Activated CD8-positive, alpha-beta memory T cell treated with anti-CD3 and anti-CD28 coated beads, Interleukin-2, amount 50 U/mL, for 1 hour (primary cell): Measurements from ENCODE around the gene PRKAG3.

ENCODE experiments used
- DNase-seq: peaks from one replicate; pipeline ENCODE4 v3.0.0-alpha.2; 2020; ENCODE audit errors: extremely low read depth

The PRKAG3 gene

DNA sequence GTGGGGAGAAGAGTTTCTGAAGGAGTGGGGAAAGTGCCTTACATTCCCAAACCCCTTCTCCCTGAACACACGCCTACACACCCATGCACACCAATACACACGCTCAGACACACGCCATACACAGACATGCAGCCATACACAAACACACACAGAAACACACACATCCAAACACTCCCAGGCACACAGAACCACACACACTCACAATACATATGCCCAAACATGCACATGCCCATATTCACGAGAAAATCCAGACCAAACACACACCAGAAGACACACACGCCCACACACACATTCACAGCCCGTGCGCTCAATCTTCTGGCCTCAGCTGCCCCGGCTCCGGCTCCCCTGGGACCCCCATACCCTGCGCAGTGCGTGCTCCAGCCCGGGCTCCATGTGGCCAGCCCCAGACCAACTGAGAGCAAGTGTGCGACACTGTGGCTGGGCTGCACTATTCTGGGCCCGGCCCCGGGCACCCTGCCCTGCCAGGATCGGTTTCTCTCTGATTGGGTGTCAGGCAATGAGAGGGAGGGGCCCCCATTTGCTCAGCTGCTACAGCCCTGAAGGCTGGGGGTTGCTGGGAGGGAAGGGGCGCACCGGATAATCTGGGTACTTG is at the start of gene PRKAG3:
Gene PRKAG3, minus strand, starts transcription at position 426 of the 613 bp plus-strand sequence.
- DNase-seq: no peak

DNA sequence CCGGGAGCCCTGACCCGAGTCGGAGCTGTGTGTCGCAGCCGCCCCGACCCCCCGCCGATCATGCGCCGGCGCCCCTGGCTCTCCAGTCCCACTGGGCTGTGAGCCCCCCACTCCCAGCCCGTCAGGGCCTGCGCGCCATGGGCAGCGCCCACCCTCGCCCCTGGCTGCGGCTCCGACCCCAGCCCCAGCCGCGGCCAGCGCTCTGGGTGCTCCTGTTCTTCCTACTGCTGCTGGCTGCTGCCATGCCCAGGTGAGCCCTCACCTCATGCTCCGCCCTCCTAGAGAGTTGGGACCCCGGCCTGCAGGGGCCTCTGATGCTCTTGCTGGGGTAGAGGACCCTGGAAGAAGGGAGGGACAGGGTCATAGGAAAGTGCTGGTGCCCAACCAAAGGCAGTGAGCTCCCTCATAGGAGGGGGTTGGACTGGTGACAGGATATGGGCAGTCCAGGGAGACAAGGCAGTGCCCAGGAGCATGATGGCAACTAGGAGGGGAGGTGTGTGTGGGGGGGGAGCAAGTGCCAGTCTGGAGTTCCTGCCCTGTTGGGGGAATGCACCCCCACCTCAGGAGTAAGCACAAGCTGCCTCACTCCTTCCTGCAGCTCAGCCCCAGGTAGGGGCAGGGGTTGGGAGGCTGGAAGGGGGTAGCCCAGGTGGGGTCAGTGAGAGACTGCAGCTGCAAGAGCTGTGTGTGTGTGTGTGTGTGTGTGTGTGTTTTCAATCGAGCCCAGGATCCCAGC is 49.4 kb upstream of the PRKAG3 start:
- no peak for DNase-seq

DNA sequence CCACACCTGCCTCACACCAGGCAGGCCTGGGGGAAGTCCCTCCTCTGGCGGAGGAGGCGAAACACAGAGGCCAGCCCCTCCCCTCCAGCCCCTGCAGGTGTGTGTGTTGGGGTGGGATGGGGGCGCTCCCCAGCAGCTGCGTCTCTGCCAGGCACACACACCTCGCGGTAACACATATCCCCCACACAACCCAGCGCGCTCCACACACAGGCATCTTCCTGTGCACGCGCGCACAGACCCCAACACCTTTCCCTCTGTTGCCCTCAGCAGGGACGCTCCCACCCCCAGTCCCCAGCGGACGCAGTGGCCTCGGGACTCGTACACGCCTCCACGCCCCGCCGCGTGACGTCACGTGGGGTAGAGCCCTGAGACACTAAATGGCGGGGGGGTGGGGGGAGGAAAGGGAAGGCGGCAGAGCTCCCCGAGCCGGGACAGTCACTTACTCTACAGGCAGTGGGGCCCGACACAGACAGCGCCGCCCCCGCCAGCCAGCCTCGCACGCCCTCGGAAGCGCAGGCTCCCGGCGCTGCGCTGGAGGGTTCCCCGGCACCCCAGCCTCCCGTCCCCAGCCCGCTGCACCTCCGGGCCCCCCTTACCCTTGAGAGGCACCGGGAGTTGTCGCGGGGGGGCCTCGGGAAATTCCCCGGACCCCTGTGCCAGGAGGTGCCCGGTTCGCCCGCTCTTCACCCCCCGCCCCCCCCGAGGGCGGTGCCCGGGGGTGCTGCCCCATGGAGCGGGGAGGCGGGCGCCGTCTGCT is 48.7 kb upstream of the PRKAG3 start, which contains the start of gene WNT10A:
Gene WNT10A, plus strand, starts transcription at position 751 of the 757 bp plus-strand sequence. CDS start 144 bp downstream, outside the sequence.
- peak; percentile 76 for DNase-seq

DNA sequence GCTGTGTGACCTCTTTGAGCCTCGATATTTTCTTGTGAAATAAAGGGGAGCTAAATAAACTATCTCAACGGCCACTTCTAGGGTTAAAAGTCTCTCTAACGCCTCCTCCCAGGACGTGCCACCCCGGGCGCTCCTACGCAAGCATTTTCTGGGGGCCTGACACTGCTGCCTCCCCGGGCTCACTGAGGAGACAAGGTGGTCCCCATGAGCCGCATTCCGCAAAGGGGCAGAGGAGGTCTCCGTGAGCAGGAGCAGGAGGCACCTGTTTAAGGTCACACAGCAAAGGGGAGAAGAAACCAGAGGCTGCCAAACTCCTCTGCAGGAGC is 48.1 kb upstream of the PRKAG3 start:
- no peak for DNase-seq

DNA sequence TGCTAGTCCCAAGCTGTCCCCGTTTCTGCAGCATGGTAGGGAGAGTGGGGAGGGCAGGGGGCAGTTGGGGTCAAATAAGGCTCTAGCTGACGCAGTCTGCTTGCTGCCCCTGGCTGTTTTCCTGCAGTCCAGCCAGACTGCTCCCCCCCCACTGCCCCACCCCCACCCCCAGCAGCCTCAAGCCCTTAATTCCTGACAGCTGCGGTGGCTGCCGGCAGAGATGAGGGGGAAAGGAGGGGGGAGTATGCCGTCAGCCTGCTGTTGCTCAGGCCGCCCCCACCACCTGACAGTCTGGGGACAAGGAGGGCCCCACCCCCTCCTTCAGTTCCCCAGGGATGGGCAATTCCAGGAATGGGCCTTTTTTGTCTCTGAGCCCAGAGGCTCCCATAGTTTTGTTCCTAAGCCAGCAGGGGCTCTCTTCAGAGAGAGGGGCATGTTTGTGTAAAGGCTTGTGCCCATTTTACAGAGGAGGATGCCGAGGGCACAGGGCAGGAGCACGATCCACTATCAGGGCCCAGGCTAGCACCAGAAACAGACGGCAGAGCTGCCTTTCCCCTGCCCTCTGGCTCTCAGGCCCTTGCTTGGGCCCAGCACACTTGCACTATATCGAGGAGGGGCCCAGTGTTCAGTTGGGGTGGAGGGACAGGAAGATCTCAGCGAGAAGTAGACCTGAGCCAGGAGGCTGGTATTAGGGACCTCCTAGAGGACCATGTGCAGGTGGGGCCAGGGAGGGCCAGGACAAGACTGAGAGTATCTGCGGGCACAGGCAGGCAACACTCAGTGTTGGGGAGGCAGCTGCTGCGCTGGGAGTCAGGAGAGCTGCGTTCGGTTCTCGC is 47.5 kb upstream of the PRKAG3 start:
- DNase-seq: no peak

DNA sequence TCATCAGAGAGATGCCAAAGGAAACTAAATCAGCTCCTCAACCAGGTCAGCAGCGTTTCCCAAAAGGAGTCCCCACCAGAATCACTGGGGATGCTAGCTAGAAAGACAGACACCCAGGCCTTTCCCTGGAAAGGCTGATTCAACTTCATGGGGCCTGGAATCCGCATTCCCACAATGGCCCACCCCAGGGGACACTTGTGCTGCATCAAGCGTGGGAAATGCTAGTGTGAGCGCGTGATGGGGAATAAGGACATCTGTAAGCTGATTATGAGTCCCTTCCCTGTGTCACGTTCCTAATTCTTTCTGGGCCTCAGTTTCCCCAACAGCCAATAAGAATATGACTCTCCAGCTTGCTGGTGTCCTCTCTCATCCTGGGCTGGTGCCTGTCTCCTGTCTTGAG is 46.9 kb upstream of the PRKAG3 start:
- no peak for DNase-seq

DNA sequence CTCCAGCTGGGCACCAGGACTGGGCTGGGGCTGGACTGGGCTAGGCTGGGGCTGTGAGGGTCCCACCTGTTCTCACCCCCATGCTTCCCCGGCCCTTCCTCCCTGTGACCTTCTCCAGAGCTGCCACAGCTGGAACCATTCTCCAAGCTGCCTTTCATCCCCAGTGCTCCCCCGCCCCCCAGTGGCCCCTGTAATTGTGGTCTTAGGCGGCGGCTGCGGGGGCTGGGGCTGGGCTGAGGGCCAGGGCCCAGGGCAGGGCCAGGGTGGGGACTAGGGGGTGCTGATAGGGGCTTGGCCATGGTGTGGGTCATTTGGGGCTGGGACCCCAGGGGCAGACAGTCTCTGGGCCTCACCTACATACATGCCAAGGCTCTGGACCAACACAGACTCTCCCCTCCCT is 46.3 kb upstream of the PRKAG3 start:
- no peak for DNase-seq

DNA sequence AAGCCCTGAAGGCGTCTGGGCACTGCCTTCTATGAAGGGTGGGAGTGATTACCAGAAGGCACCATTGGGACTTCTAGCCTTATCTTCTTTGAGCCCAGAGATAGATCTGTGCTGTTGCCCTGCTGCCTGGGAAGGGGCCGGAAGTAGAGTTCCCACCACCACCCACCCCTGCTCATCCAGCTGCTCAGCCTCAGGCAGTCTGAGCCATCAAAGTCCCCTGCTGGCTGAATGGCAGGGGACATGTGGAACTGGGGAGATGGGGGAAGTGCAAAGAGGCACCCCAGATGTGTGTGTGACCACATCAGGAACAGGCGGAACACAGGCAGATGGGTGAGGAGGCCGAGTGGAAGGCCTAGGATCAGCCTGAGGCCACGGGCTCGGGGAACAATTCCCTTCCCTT is 45.7 kb upstream of the PRKAG3 start:
- no peak for DNase-seq

DNA sequence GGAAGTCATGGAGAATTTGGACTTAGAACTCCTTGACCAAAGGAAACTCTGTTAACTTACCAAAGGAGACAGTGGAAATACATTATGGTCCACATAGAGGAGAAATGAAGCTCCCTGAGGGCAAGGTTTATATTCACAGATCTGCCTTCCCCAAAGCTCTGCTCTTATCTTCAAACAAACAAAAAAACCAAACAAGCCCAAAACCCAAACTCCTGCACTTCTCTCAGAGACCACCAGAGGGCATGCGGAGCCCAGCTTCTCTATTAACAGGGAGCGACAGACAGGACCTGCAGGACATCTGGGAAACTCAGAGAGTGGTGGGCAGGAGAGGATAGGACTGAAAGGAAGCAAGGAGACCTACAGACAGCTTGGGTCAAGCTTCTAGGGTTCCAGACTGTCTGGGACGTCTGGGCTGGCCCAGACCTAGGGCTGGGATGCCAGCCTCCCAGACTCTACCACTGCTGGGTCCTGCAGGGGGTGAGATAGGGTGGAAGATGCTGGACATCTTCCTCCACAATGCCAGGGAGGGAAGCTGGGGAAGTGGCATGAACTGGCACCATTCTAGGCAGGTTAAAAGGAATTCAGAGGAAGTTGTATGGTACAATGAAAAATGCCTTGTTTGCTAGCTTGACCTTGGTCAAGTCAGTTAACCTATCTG is 45.1 kb upstream of the PRKAG3 start:
- DNase-seq: peak; percentile 34

DNA sequence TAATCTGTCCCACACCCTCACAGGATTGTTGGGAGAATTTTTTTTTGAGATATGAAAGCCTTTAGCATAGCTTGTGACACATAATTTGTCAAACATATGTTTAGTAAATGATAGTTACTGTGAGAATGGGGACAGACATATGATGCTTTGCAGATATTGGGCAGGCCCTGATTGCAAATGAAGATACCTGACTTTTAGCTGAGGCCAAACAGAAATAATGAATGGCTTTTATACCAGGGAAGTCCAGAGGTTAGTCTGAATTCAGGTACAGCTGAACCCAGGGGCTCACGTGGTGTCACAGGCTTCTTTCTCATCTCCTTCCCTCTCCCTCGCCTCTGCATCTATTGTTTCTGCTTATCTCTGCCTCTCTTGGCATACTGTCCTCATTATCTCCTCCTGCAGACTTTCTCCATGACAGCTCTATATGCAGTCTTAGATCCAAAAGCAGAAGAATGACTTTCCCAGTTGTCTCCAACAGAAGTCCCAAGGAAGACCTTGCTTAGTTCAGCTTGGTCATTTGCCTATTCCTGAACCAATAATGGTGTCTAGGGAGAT is 44.2 kb upstream of the PRKAG3 start:
- no peak for DNase-seq

DNA sequence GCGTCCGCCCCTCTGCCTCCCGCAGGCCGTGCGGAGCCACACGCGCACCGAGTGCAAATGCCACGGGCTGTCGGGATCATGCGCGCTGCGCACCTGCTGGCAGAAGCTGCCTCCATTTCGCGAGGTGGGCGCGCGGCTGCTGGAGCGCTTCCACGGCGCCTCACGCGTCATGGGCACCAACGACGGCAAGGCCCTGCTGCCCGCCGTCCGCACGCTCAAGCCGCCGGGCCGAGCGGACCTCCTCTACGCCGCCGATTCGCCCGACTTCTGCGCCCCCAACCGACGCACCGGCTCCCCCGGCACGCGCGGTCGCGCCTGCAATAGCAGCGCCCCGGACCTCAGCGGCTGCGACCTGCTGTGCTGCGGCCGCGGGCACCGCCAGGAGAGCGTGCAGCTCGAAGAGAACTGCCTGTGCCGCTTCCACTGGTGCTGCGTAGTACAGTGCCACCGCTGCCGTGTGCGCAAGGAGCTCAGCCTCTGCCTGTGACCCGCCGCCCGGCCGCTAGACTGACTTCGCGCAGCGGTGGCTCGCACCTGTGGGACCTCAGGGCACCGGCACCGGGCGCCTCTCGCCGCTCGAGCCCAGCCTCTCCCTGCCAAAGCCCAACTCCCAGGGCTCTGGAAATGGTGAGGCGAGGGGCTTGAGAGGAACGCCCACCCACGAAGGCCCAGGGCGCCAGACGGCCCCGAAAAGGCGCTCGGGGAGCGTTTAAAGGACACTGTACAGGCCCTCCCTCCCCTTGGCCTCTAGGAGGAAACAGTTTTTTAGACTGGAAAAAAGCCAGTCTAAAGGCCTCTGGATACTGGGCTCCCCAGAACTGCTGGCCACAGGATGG is 42.0 kb upstream of the PRKAG3 start:
- DNase-seq: no peak

DNA sequence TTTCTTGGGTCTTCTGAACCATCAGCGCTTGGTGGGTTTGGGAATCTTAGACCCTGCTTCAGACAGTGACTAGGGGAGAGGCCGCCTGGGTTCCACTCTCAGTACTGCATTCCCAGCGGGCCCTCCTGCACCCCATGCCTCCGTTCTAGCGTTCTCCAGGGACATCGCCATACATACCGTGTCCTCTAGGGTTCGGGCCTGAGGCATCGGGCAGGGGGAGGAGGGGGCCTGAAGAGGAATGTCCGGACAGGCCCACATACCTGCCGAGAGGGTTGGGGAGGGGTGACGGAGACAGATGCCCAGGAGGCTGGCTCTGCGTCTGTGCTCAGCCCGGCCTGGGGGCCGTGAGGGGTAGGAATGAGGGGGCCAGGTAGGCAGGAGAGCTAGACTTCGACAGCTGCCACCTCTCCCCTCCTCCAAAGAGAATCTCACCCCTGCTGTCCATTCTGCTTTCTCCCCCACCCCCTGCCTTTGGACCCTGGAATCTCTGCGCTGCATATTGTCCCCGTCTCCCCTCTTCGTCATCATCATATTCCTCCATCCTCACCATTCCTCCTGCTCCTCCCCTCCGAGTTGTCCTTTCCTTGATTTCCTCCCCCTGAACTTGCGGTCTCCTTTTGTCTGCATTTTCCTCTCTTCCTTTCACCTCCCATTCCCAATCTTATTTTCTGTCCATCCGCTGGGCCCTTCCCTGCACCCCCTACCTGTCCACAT is 41.2 kb upstream of the PRKAG3 start:
- DNase-seq: no peak

DNA sequence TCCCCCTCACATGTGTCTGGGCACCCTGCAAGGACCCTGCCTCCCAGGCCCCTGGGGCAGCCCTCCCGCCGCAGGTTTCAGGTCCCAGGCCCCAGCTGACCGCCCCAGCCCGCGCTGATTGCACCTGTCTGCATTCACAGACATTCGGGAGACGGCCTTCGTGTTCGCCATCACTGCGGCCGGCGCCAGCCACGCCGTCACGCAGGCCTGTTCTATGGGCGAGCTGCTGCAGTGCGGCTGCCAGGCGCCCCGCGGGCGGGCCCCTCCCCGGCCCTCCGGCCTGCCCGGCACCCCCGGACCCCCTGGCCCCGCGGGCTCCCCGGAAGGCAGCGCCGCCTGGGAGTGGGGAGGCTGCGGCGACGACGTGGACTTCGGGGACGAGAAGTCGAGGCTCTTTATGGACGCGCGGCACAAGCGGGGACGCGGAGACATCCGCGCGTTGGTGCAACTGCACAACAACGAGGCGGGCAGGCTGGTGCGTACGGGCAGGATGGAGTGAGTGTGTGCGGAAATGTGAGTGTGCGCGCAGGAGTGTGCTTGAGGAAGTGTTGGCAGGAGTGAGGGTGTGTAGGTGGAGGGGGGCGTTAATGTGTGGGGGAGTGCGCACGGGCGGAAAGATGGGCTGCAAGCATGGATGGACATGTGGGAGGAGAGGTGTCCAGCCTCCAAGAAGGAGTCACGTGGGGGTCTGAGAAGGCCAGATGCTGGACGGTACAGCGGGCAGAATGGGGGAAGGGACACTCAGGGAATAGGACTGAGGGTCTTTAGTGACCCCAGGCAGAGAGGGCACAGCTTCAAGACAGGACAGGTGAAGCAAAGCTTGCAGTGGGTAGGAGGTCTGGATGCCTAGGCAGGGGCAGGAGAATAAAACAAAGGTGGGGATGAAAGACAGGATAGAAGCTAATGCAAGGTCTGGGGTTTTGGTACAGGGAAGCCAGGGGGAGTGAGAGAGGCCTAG is 40.0 kb upstream of the PRKAG3 start:
- DNase-seq: no peak

DNA sequence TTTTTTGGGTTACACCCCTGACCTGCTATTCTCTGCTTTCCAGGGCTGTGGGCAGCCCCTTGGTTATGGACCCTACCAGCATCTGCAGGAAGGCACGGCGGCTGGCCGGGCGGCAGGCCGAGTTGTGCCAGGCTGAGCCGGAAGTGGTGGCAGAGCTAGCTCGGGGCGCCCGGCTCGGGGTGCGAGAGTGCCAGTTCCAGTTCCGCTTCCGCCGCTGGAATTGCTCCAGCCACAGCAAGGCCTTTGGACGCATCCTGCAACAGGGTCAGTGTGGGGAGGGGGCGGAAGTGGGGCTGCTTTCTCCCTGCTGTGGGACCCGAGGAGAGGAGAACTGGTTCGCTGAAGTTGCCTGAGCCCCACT is 39.4 kb upstream of the PRKAG3 start:
- no peak for DNase-seq

DNA sequence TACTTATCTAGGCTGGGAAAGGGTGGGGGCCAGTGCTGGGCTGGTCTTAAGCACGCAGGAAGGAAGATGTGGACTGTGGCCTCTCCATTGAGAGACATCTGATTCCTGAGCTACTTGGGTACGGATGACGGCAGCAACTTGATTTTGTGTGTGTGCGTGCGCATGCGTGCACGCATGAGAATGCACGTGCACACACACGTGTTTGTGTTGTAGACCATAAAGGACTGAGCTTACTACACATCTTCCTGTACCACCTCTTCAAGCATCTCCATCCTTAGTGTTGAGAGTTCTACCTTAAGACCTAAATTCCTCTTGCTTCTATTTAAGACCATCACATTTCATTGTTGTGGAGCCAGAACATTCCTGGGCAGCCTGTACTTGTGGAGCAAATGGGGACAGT is 37.5 kb upstream of the PRKAG3 start:
- no peak for DNase-seq

DNA sequence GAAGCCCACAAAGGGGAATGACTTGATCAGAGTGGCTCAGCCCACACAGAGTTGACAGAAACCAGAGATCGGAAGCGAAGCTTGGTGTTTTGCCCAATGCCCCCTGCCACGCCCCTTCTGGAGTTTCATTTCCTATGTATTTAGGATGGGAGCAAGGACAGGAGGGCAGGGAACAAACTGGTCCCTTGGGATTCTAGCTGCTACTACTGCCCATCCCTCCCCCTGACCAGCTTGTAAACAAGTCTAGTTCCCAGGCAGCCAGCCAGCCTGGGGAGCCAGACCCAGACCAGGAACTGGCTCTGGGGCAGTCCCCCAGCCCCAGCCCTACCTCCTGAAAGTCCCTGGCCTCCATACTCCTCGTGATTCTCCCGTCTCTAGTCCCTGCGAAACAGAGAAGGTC is 36.3 kb upstream of the PRKAG3 start:
- DNase-seq: no peak

DNA sequence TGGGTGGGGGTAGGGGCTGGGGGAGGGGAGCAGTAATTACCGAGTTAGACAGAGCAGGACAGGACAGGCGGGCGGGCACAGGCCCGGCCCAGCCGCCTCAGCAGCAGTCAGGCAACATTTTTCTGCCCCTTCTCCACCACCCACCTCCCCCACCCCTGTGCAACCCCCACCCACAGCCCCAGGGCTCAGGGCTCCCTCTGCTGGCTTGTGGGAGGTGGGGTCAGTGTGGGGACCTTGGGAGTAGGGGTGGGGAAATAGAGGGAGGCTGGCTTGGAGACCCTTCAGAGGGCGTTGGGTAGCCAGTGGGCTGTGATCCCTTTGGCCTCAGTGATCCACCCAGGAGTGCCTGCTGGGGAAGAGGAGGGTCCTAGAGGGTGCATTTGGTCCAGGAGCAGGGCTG is 34.4 kb upstream of the PRKAG3 start:
- no peak for DNase-seq

DNA sequence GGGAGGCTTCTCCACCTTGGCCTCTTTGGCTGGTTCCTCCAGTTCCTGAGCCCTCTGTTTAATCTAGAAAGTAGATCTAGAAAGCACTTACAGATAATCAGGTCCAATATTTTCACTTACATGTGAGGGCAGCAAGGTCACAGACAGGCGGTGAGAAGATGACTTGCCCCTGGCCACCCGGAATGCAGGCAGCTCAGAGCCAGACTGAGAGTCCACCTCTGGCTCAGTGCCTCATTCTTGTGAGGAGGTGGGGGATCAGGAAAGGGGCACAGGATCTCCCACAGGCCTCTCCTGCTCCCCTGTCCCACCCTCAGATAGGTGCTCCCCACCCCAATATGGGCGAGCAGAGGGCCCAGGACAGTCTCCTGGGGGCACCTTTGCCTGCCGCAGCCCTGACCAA is 33.8 kb upstream of the PRKAG3 start:
- DNase-seq: no peak
